ENCODE results near the gene RPTN.

- no peak for TF ChIP-seq CTCF (IDR thresholded peaks at IDR 0.05)
- TF ChIP-seq POLR2AphosphoS5 (IDR thresholded peaks at IDR 0.05) = no peak
These were observed 5.0 kb downstream of the RPTN start for GRCh38 chr1:152153996-152154395.

All from breast epithelium (tissue), 3 donors.